GM23338 (cell line): ENCODE measurements around the gene SMYD3. TPM values are rescaled to one million over a fixed set of nuclear protein-coding genes. Genes with fewer than 3 reads are reported as not detected.

ENCODE experiments used
- ATAC-seq: fragments of 200-7000 bp; cut with Tn5 transposase; 3 replicates; pipeline ENCODE4 v1.9.1; 2020
- DNase-seq: peaks from one replicate; pipeline ENCODE4 v3.0.0-alpha.2; 2015; ENCODE audit warnings: low spot score
- H2AFZ ChIP-seq: fragments of 200-600 bp; sonication (generic); 2 replicates; pipeline ENCODE4 v1.8.0; 2016; ENCODE audit warnings: antibody characterized with exemption, mild to moderate bottlenecking, moderate library complexity
- H3F3A ChIP-seq: fragments of 200-600 bp; sonication (generic); replicated peaks from 2 replicates; pipeline ENCODE4 v1.8.0; 2017; ENCODE audit warnings: antibody characterized with exemption, mixed run types, low read depth
- H3K27ac ChIP-seq: fragments of 200-600 bp; sonication (generic); 2 replicates; pipeline ENCODE4 v1.6.1; 2016; ENCODE audit warnings: low read depth
- H3K27me3 ChIP-seq: fragments of 200-600 bp; sonication (generic); 2 replicates; pipeline ENCODE4 v1.8.0; 2016; ENCODE audit warnings: mild to moderate bottlenecking, mixed run types, moderate library complexity; ENCODE audit not compliant: insufficient read depth
- H3K36me3 ChIP-seq: fragments of 200-600 bp; sonication (generic); 2 replicates; pipeline ENCODE4 v1.8.0; 2016; ENCODE audit warnings: mild to moderate bottlenecking; ENCODE audit not compliant: insufficient read depth
- H3K4me1 ChIP-seq: fragments of 200-600 bp; sonication (generic); 2 replicates; pipeline ENCODE4 v1.8.0; 2016; ENCODE audit warnings: mild to moderate bottlenecking, moderate library complexity; ENCODE audit not compliant: insufficient read depth
- H3K4me2 ChIP-seq: fragments of 200-600 bp; sonication (generic); 2 replicates; pipeline ENCODE4 v1.7.1; 2017; ENCODE audit warnings: mixed run types
- H3K4me3 ChIP-seq: fragments of 200-600 bp; sonication (generic); 2 replicates; pipeline ENCODE4 v1.6.1; 2016; ENCODE audit warnings: mixed run types
- H3K79me2 ChIP-seq: fragments of 200-600 bp; sonication (generic); replicated peaks from 2 replicates; pipeline ENCODE4 v1.8.0; 2017; ENCODE audit warnings: mild to moderate bottlenecking; ENCODE audit not compliant: insufficient read depth
- H3K9me2 ChIP-seq: fragments of 200-600 bp; sonication (generic); 2 replicates; pipeline ENCODE4 v1.8.0; 2017; ENCODE audit not compliant: insufficient read depth
- H4K20me1 ChIP-seq: fragments of 200-600 bp; sonication (generic); replicated peaks from 2 replicates; pipeline ENCODE4 v1.8.0; 2017; ENCODE audit warnings: mild to moderate bottlenecking; ENCODE audit not compliant: insufficient read depth
- H3K27ac Mint-ChIP-seq: 2 replicates; pipeline ENCODE4 v1.8.0; 2020; ENCODE audit warnings: inconsistent platforms, mild to moderate bottlenecking, moderate library complexity, mixed read lengths
- H3K27me3 Mint-ChIP-seq: 3 replicates; pipeline ENCODE4 v1.8.0; 2022; ENCODE audit warnings: low read depth, mild to moderate bottlenecking, moderate library complexity, mixed read lengths, inconsistent platforms; ENCODE audit not compliant: insufficient read depth, poor library complexity
- H3K36me3 Mint-ChIP-seq: 3 replicates; pipeline ENCODE4 v1.8.0; 2021; ENCODE audit warnings: low read depth, mild to moderate bottlenecking, inconsistent platforms, moderate library complexity, mixed read lengths
- H3K4me1 Mint-ChIP-seq: 3 replicates; pipeline ENCODE4 v1.8.0; 2020; ENCODE audit warnings: mild to moderate bottlenecking, inconsistent platforms, mixed read lengths
- H3K4me3 Mint-ChIP-seq: 3 replicates; pipeline ENCODE4 v1.8.0; 2021; ENCODE audit warnings: moderate library complexity, mild to moderate bottlenecking, inconsistent platforms, mixed read lengths
- H3K9me3 Mint-ChIP-seq: 3 replicates; pipeline ENCODE4 v1.8.0; 2020; ENCODE audit warnings: moderate library complexity, mild to moderate bottlenecking, inconsistent platforms, mixed read lengths
- CREB1 ChIP-seq: fragments of 250-450 bp; sonication (Bioruptor Pico); IDR thresholded peaks from 2 replicates; pipeline ENCODE4 v1.5.0; 2020; ENCODE audit warnings: low read depth, mild to moderate bottlenecking, moderate library complexity
- EZH2phosphoT487 ChIP-seq: fragments of 200-600 bp; sonication (generic); IDR thresholded peaks from one replicate; pipeline ENCODE4 v1.8.1; 2018; ENCODE audit warnings: antibody characterized with exemption; ENCODE audit not compliant: unreplicated experiment
- NANOG ChIP-seq: IDR thresholded peaks from 2 replicates; pipeline ENCODE4 v1.6.1; 2016; ENCODE audit warnings: antibody characterized with exemption, borderline replicate concordance
- ZNF114 ChIP-seq: fragments of 250-450 bp; sonication (Bioruptor Pico); IDR thresholded peaks from 2 replicates; pipeline ENCODE4 v1.5.0; 2020; ENCODE audit warnings: mild to moderate bottlenecking, moderate library complexity
- ZNF331 ChIP-seq: fragments of 250-450 bp; sonication (Bioruptor Pico); IDR thresholded peaks from 2 replicates; pipeline ENCODE4 v1.5.0; 2020; ENCODE audit warnings: low read depth, mild to moderate bottlenecking, moderate library complexity
- polyA plus RNA-seq: library from polyadenylated mRNA; unstranded; fragments of >200 nt; fragmentation: Nextera tagmentation; extraction: Ambion mirVana; gene quantifications from 2 replicates; pipeline ENCODE4 v1.2.1, GENCODE V29; 2016
- total RNA-seq: library from RNA; depleted of rRNA; stranded (reverse); fragments of >200 nt; shearing (Covaris generic); gene quantifications from 2 replicates; pipeline ENCODE4 v1.2.3, GENCODE V29; 2014
- TF ChIP-seq, protein P1 (sequence below): fragments of 250-450 bp; sonication (Bioruptor Pico); IDR thresholded peaks from 2 replicates; pipeline ENCODE4 v1.5.0; 2020; ENCODE audit warnings: mild to moderate bottlenecking, moderate library complexity
- TF ChIP-seq, protein P2 (sequence below), 2 experiments: fragments of 200-600 bp in 1 of 2; sonication (generic) in 1 of 2; conservative IDR thresholded peaks; 2 replicates each; pipeline versions ENCODE4 v1.5.1 to v1.6.1; 2016 to 2017; ENCODE audit warnings: antibody characterized with exemption in 2 of 2, low read depth in 2 of 2, mild to moderate bottlenecking in 2 of 2, moderate library complexity in 1 of 2
- TF ChIP-seq, protein P3 (sequence below): IDR thresholded peaks from one replicate; pipeline ENCODE4 v1.6.1; 2018; ENCODE audit warnings: antibody characterized with exemption; ENCODE audit not compliant: unreplicated experiment
- TF ChIP-seq, protein P4 (sequence below): IDR thresholded peaks from 2 replicates; pipeline ENCODE4 v1.6.1; 2016; ENCODE audit warnings: antibody characterized with exemption

The SMYD3 gene
- total and polyA plus RNA-seq, 2 experiments from 2014 or later, result 31.8 to 34.4 TPM

DNA sequence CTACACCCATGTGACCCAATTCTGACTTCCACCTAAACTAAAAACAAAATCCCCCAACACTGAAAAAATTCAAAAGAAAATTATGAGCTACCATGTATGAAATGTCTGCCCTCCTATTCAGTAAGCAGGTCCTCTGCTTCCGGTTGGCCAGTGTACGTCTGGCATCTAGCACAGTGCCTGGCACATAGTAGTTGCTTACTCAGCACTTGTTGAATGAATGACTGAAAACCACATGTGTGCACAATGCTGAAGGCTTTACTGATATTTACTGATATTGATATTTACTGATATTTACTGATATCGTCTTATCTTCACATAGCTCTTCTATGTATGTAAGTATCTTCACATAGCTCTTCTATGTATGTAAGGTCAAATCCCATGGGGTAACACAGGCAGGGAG is 642.2 kb downstream of the SMYD3 start:
- Histone ChIP-seq H3K4me3 (no peak overlapping the region), H2AFZ (no peak overlapping the region), H3K4me2 (no peak overlapping the region), H3K27ac (no peak overlapping the region), H3K4me1 (no peaks in the 10 kb centered on the region), H3F3A (no peaks in the 10 kb centered on the region), H3K9me2 (no peaks in the 10 kb centered on the region), H3K27me3 (no peaks in the 10 kb centered on the region), H3K36me3 (no peaks in the 10 kb centered on the region), H3K79me2 (no peaks in the 10 kb centered on the region), H4K20me1 (no peaks in the 10 kb centered on the region)
- DNase-seq (no peak), ATAC-seq (no peak)
- H3K9me3 Mint-ChIP-seq, result no peaks in the 10 kb centered on the region
- H3K27ac Mint-ChIP-seq, result no peak overlapping the region
- no peak for TF ChIP-seq ZNF114 (CRISPR knock-in tag)
- no peak for TF ChIP-seq NANOG
- no peak for TF ChIP-seq EZH2phosphoT487
- H3K27me3 Mint-ChIP-seq, result peaks cover 4% of the 10 kb centered on the region
- H3K4me3 Mint-ChIP-seq, result no peak overlapping the region
- H3K4me1 Mint-ChIP-seq, result no peaks in the 10 kb centered on the region
- H3K36me3 Mint-ChIP-seq, result no peaks in the 10 kb centered on the region

DNA sequence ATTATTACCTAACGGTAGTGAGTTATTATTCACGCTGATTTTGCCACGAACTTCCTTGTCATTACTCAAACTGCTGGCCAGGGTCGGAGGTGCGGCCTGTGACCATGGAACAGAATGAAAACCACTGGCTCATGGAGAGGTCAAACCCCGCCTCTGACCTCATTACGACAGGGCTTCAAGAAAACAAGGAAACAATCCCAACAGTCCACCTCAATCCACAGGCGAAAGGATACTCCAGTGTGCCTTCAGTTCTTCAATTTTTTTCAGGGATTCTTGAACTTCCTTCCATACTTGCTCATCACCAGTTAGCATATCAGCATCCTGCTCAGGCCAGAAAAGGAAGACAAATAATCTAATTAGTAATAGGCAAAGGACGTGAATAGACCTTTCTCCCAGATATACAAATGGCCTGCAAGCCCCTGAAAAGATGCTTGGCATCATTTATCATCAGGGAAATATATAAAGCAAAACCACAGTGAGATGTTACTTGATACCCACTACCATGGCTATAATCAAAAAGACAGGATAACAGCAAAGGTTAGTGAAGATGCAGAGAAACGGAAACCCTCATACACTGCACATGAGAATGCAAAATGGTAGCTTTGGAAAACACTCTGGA is 643.4 kb downstream of the SMYD3 start:
- no peaks in the 10 kb centered on the region for H3K36me3 Mint-ChIP-seq
- Histone ChIP-seq H3K27me3 (no peaks in the 10 kb centered on the region), H4K20me1 (no peaks in the 10 kb centered on the region), H3K9me2 (no peaks in the 10 kb centered on the region), H3K36me3 (no peaks in the 10 kb centered on the region), H3K4me2 (no peak overlapping the region), H3K27ac (no peak overlapping the region), H3K4me3 (no peak overlapping the region), H3F3A (no peaks in the 10 kb centered on the region), H3K79me2 (no peaks in the 10 kb centered on the region), H3K4me1 (no peaks in the 10 kb centered on the region), H2AFZ (no peak overlapping the region)
- no peaks in the 10 kb centered on the region for H3K4me1 Mint-ChIP-seq
- peaks cover 4% of the 10 kb centered on the region for H3K27me3 Mint-ChIP-seq
- H3K9me3 Mint-ChIP-seq, result no peaks in the 10 kb centered on the region
- DNase-seq, result no peak
- H3K27ac Mint-ChIP-seq, result no peak overlapping the region
- ATAC-seq, result no peak
- H3K4me3 Mint-ChIP-seq, result no peak overlapping the region
- TF ChIP-seq, protein P1, sequence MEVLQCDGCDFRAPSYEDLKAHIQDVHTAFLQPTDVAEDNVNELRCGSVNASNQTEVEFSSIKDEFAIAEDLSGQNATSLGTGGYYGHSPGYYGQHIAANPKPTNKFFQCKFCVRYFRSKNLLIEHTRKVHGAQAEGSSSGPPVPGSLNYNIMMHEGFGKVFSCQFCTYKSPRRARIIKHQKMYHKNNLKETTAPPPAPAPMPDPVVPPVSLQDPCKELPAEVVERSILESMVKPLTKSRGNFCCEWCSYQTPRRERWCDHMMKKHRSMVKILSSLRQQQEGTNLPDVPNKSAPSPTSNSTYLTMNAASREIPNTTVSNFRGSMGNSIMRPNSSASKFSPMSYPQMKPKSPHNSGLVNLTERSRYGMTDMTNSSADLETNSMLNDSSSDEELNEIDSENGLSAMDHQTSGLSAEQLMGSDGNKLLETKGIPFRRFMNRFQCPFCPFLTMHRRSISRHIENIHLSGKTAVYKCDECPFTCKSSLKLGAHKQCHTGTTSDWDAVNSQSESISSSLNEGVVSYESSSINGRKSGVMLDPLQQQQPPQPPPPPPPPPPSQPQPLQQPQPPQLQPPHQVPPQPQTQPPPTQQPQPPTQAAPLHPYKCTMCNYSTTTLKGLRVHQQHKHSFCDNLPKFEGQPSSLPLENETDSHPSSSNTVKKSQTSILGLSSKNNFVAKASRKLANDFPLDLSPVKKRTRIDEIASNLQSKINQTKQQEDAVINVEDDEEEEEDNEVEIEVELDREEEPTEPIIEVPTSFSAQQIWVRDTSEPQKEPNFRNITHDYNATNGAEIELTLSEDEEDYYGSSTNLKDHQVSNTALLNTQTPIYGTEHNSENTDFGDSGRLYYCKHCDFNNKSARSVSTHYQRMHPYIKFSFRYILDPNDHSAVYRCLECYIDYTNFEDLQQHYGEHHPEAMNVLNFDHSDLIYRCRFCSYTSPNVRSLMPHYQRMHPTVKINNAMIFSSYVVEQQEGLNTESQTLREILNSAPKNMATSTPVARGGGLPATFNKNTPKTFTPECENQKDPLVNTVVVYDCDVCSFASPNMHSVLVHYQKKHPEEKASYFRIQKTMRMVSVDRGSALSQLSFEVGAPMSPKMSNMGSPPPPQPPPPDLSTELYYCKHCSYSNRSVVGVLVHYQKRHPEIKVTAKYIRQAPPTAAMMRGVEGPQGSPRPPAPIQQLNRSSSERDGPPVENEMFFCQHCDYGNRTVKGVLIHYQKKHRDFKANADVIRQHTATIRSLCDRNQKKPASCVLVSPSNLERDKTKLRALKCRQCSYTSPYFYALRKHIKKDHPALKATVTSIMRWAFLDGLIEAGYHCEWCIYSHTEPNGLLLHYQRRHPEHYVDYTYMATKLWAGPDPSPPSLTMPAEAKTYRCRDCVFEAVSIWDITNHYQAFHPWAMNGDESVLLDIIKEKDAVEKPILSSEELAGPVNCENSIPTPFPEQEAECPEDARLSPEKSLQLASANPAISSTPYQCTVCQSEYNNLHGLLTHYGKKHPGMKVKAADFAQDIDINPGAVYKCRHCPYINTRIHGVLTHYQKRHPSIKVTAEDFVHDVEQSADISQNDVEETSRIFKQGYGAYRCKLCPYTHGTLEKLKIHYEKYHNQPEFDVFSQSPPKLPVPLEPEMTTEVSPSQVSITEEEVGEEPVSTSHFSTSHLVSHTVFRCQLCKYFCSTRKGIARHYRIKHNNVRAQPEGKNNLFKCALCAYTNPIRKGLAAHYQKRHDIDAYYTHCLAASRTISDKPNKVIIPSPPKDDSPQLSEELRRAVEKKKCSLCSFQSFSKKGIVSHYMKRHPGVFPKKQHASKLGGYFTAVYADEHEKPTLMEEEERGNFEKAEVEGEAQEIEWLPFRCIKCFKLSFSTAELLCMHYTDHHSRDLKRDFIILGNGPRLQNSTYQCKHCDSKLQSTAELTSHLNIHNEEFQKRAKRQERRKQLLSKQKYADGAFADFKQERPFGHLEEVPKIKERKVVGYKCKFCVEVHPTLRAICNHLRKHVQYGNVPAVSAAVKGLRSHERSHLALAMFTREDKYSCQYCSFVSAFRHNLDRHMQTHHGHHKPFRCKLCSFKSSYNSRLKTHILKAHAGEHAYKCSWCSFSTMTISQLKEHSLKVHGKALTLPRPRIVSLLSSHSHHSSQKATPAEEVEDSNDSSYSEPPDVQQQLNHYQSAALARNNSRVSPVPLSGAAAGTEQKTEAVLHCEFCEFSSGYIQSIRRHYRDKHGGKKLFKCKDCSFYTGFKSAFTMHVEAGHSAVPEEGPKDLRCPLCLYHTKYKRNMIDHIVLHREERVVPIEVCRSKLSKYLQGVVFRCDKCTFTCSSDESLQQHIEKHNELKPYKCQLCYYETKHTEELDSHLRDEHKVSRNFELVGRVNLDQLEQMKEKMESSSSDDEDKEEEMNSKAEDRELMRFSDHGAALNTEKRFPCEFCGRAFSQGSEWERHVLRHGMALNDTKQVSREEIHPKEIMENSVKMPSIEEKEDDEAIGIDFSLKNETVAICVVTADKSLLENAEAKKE, result no peak
- TF ChIP-seq ZNF331 (CRISPR knock-in tag) (no peak), CREB1 (no peak), EZH2phosphoT487 (no peak)
- TF ChIP-seq, protein P2, sequence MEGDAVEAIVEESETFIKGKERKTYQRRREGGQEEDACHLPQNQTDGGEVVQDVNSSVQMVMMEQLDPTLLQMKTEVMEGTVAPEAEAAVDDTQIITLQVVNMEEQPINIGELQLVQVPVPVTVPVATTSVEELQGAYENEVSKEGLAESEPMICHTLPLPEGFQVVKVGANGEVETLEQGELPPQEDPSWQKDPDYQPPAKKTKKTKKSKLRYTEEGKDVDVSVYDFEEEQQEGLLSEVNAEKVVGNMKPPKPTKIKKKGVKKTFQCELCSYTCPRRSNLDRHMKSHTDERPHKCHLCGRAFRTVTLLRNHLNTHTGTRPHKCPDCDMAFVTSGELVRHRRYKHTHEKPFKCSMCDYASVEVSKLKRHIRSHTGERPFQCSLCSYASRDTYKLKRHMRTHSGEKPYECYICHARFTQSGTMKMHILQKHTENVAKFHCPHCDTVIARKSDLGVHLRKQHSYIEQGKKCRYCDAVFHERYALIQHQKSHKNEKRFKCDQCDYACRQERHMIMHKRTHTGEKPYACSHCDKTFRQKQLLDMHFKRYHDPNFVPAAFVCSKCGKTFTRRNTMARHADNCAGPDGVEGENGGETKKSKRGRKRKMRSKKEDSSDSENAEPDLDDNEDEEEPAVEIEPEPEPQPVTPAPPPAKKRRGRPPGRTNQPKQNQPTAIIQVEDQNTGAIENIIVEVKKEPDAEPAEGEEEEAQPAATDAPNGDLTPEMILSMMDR (conservative IDR thresholded peaks at IDR 0.05; ENCODE audit: low read depth in 2 of 2), result no peak
- TF ChIP-seq, protein P3, sequence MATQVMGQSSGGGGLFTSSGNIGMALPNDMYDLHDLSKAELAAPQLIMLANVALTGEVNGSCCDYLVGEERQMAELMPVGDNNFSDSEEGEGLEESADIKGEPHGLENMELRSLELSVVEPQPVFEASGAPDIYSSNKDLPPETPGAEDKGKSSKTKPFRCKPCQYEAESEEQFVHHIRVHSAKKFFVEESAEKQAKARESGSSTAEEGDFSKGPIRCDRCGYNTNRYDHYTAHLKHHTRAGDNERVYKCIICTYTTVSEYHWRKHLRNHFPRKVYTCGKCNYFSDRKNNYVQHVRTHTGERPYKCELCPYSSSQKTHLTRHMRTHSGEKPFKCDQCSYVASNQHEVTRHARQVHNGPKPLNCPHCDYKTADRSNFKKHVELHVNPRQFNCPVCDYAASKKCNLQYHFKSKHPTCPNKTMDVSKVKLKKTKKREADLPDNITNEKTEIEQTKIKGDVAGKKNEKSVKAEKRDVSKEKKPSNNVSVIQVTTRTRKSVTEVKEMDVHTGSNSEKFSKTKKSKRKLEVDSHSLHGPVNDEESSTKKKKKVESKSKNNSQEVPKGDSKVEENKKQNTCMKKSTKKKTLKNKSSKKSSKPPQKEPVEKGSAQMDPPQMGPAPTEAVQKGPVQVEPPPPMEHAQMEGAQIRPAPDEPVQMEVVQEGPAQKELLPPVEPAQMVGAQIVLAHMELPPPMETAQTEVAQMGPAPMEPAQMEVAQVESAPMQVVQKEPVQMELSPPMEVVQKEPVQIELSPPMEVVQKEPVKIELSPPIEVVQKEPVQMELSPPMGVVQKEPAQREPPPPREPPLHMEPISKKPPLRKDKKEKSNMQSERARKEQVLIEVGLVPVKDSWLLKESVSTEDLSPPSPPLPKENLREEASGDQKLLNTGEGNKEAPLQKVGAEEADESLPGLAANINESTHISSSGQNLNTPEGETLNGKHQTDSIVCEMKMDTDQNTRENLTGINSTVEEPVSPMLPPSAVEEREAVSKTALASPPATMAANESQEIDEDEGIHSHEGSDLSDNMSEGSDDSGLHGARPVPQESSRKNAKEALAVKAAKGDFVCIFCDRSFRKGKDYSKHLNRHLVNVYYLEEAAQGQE, result no peak
- TF ChIP-seq, protein P4, sequence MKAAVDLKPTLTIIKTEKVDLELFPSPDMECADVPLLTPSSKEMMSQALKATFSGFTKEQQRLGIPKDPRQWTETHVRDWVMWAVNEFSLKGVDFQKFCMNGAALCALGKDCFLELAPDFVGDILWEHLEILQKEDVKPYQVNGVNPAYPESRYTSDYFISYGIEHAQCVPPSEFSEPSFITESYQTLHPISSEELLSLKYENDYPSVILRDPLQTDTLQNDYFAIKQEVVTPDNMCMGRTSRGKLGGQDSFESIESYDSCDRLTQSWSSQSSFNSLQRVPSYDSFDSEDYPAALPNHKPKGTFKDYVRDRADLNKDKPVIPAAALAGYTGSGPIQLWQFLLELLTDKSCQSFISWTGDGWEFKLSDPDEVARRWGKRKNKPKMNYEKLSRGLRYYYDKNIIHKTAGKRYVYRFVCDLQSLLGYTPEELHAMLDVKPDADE, result no peak
